ENCODE measurements around the gene SPATA2.

SPATA2 gene

GRCh38 chr20:49935746-49936152, 20.4 kb upstream of the SPATA2 start:
- DNase-seq (ENCODE audit: low spot score): no peak

- no peak for DNase-seq (ENCODE audit: low spot score)
Measured at GRCh38 chr20:49929142-49929494, 13.8 kb upstream of the SPATA2 start.

GRCh38 chr20:49928411-49929141, 13.2 kb upstream of the SPATA2 start:
- DNase-seq (ENCODE audit: low spot score): peak; percentile 85

GRCh38 chr20:49925901-49926454, 10.6 kb upstream of the SPATA2 start:
- DNase-seq (ENCODE audit: low spot score): no peak

GRCh38 chr20:49924247-49924646, 8.9 kb upstream of the SPATA2 start:
- DNase-seq (ENCODE audit: low spot score): no peak

- no peak for DNase-seq (ENCODE audit: low spot score)
Measured at GRCh38 chr20:49919461-49919860, 4.1 kb upstream of the SPATA2 start.

- DNase-seq (ENCODE audit: low spot score): no peak
Measured at GRCh38 chr20:49919009-49919408, 3.7 kb upstream of the SPATA2 start.

GRCh38 chr20:49918446-49918845, 3.1 kb upstream of the SPATA2 start:
- DNase-seq (ENCODE audit: low spot score): no peak

GRCh38 chr20:49916146-49917002, 1.0 kb upstream of the SPATA2 start:
- DNase-seq (ENCODE audit: low spot score): no peak

GRCh38 chr20:49915118-49915379, 280 bp downstream of the SPATA2 start:
- no peak for DNase-seq (ENCODE audit: low spot score)

GRCh38 chr20:49914310-49915117, 815 bp downstream of the SPATA2 start:
- DNase-seq (ENCODE audit: low spot score): peak; percentile 49

GRCh38 chr20:49913399-49914047, 1.8 kb downstream of the SPATA2 start:
- peak; percentile 77 for DNase-seq (ENCODE audit: low spot score)

GRCh38 chr20:49910340-49910706, 5.0 kb downstream of the SPATA2 start:
- DNase-seq (ENCODE audit: low spot score): no peak

- DNase-seq (ENCODE audit: low spot score): no peak
Measured at GRCh38 chr20:49909499-49910339, 5.6 kb downstream of the SPATA2 start.

GRCh38 chr20:49908258-49908565, 7.1 kb downstream of the SPATA2 start:
- DNase-seq (ENCODE audit: low spot score): no peak

- DNase-seq (ENCODE audit: low spot score): no peak
Measured at GRCh38 chr20:49907405-49908257, 7.7 kb downstream of the SPATA2 start.

GRCh38 chr20:49906615-49907154, 8.6 kb downstream of the SPATA2 start:
- DNase-seq (ENCODE audit: low spot score): no peak

- DNase-seq (ENCODE audit: low spot score): no peak
Measured at GRCh38 chr20:49906101-49906604, 9.2 kb downstream of the SPATA2 start.

- DNase-seq (ENCODE audit: low spot score): no peak
Measured at GRCh38 chr20:49905415-49906091, 9.8 kb downstream of the SPATA2 start.
